Stimulated activated naive CD4-positive, alpha-beta T cell (primary cell): ENCODE results near the gene LEMD3.
A peak's percentile ranks its signal among the peaks of the same experiment; 100 is the strongest.

Experiments
- DNase-seq, 6 experiments: peaks; one replicate each; lab custom pipeline; 2025; lab: John Stamatoyannopoulos, UW

Gene LEMD3

GRCh38 chr12:65170209-65170881, 962 bp downstream of the LEMD3 start:
- peak; percentile 39 to 68 (median 52) for DNase-seq

DNA sequence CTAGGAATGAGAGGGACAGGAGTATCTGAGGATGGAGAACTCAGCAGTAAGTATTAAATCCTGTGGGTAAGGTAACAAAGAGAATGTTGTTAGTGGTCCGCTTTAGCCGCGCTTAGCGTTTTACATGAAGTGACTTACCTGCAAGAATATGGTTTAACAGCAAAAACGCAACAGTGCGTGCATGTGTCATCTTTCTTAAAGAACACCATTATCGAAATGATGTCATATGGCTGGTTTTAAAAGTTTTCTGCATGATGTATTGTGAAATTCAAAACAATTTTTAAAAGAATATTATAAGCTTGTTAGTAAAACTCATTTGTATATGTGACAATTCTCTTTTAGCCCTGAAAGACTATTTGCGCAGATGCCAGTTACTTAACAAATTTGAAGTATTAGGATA, 1.7 kb downstream of the LEMD3 start:
- no peak for DNase-seq

GRCh38 chr12:65171870-65172269, 2.5 kb downstream of the LEMD3 start:
- DNase-seq = peak in 2 of 6 experiments; percentile 4 to 21

DNA sequence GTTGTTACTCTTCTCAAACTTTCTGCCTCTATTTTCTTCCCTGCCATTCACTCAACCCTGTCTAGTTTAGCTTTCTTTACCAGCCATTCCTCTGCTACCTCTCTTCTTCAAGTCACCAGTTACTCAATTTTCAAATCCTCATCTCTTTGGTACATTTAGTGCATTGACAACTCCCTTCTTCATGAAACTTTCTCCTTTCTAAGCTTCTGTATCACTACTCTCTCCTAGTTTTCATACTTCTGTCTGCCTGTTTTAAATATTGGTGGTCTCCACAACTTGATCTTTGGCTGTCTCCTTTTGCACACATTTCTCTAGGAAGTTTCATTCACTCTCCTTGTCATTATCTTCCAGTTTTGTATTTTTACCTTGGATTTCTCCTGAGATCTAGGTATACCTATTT, 6.0 kb downstream of the LEMD3 start:
- no peak for DNase-seq

DNA sequence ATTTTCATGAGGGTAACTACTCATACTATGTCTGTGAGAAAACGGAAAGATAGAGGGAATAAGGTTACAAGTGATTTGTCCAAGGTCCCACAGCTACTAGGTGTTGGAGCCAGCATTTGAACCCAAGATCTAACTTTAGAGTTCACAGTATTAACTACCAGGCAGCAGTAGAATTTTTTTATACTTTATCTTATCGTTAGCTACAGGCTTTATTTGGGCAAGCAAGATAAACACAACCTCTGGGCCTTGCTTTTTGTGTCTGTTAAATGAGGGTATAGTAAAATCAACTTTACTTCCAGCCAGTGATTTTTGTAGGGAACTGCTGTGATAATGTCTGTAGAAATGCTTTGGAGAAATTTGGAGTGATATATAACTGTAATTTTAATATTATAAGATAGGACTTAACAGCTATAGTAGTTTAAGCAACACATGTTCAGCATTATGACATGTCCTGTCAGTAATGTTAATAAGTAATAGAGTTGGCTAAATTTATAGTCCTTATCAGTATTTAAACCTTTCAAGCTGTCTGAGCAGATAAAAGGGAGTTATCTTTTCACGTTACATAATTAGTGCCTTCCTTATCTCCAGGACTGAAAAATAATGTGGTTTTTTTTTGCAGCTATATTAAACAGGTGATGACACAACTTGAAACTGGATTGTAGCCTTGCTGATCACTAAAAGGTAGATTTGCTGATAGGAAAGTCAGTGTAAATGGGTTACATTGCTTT, 12.8 kb downstream of the LEMD3 start:
- no peak for DNase-seq

GRCh38 chr12:65184176-65184857, 14.9 kb downstream of the LEMD3 start:
- DNase-seq = no peak

GRCh38 chr12:65184858-65185229, 15.5 kb downstream of the LEMD3 start:
- DNase-seq = no peak

GRCh38 chr12:65187665-65188064, 18.3 kb downstream of the LEMD3 start:
- no peak for DNase-seq

GRCh38 chr12:65188179-65188701, 18.9 kb downstream of the LEMD3 start:
- no peak for DNase-seq

DNA sequence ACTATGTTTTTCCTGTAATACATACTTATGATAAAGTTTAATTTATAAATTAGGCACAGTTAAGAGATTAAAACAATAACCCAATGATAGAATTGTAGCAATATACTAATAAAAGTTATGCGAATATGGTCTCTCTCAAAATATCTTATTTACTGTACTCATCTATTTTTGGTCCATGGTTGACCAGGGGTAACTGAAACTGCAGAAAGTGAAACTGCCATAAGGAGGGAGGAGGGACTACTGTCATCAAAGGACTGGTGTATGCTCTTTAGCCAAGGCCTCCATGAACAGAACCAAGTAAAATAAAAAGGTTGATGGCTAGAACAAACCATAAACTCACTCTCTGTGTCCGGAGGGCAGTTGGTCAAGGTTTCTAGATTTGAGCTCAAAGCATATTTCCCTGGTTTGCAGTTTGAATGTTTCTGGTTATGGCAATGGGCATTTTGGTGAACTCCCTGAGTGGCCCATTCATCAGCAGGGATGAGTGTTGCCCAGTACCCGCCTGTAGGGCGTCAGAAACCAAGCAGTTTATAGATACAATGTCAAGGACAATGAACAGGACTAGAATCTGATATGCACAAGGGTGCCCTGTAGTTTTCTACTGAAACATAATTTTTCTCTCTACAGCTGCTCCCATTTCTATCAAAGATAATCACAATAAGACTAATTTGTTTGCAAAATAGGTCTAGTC, 19.8 kb downstream of the LEMD3 start:
- DNase-seq = no peak

- DNase-seq = peak in 1 of 6 experiments; percentile 6
Measured at GRCh38 chr12:65192963-65193516, 23.7 kb downstream of the LEMD3 start.

- no peak for DNase-seq
Measured at GRCh38 chr12:65194949-65195348, 25.6 kb downstream of the LEMD3 start.

DNA sequence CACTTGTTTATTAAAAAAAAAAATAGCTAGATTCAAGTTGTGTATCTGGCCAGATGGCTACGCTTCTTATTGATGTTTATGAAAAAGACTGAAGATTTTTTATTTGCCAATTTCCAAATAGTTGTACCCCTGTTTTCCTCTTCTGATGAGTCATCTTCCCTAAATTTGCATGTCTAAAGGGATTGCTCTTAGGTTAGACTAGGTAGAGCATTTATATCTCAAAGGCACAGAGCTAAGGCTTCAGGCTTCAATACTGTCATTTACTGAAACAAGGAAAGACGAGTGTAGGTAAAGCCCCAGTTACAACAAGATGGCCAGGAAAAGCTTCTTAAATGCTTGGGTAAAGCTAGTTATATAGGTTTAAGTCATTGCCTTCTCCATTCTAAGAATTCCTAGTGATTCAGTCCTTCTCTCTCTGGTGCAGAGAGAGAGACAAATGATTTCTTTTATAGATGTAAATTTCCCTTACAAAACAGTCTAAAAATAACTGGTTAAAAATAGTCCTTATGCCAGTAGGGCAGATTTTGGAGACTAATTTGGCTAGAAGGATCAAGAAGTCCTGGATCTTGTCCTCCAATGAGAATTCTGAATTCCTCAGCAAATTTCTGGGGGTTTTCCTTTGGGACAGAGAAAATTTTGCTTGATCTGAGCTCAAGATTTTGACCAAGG, 26.1 kb downstream of the LEMD3 start:
- DNase-seq = no peak

GRCh38 chr12:65196762-65197567, 27.6 kb downstream of the LEMD3 start:
- no peak for DNase-seq

- DNase-seq = no peak
Measured at GRCh38 chr12:65199604-65200003, 30.2 kb downstream of the LEMD3 start.

- no peak for DNase-seq
Measured at GRCh38 chr12:65200007-65200665, 30.8 kb downstream of the LEMD3 start.

DNA sequence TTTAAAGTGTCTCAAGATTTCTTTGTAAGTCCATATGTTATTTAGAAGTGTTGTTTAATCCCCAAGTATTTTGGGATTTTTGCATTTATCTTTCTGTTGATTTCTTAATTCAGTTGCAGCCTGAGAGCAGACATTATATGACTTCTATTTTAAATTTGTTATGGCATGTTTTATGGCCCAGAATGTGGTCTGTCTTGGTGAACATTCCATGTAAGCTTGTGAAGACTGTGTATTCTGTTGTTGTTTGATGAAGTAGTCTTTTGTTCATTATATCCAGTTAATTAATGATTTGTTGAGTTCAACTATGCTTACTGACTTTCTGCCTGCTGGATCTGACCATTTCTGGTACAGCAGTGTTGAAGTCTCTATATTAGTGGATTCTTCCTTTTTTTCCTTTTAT, 34.0 kb downstream of the LEMD3 start:
- no peak for DNase-seq

DNA sequence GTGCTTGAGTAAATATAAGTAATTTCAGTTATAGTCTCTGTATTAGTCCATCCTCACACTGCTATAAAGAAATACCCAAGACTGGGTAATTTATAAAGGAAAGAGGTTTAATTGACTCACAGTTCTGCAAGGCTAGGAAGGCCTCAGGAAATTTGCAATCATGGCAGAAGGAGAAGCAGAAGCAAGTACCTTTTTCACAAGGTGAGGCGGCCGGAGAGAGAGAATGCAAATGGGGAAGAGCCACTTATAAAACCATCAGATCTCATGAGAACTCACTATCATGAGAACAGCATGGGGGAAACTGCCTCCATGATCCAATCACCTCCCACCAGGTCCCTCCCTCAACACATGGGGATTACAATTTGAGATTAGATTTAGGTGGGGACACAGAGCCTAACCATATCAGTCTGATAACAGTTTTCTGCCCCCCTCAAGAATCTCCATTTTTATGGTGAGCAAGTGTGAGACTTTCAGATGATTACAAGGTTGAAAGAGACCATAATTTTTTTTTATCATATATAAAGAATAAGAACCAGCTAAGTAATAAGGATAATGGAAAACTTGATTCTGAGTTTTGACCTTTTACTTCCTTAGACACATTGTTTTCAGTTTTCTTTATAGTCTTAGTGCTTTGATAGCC, 35.6 kb downstream of the LEMD3 start:
- DNase-seq = no peak

GRCh38 chr12:65205886-65206285, 36.5 kb downstream of the LEMD3 start:
- DNase-seq = no peak

GRCh38 chr12:65208125-65208524, 38.7 kb downstream of the LEMD3 start:
- no peak for DNase-seq
